HepG2 (cell line): ENCODE results near the gene HTRA2. TPM values are rescaled to one million over a fixed set of nuclear protein-coding genes. Genes with fewer than 3 reads are reported as not detected.

Experiments used
- ATF7-NPFF ChIP-seq: sonication (generic); formaldehyde crosslinking; IDR thresholded peaks from 2 replicates; pipeline ENCODE4 v1.8.1; 2023; ENCODE audit warnings: mild to moderate bottlenecking, low read depth, missing genetic modification reagents, moderate library complexity
- HES4 ChIP-seq: sonication (generic); formaldehyde crosslinking; IDR thresholded peaks from 2 replicates; pipeline ENCODE4 v1.9.0; 2021; ENCODE audit warnings: mild to moderate bottlenecking, missing genetic modification reagents, borderline replicate concordance
- MTF1 ChIP-seq: sonication (generic); formaldehyde crosslinking; IDR thresholded peaks from 2 replicates; pipeline ENCODE4 v1.5.0; 2020; ENCODE audit warnings: missing genetic modification reagents
- MYNN ChIP-seq: sonication (generic); formaldehyde crosslinking; IDR thresholded peaks from 2 replicates; pipeline ENCODE4 v1.4.0; 2020; ENCODE audit warnings: mild to moderate bottlenecking, low read depth, missing genetic modification reagents
- SMAD3 ChIP-seq: sonication (generic); formaldehyde crosslinking; IDR thresholded peaks from 2 replicates; pipeline ENCODE4 v1.4.0; 2020; ENCODE audit warnings: missing genetic modification reagents
- SP4 ChIP-seq: sonication (generic); formaldehyde crosslinking; IDR thresholded peaks from 2 replicates; pipeline ENCODE4 v1.8.1; 2023; ENCODE audit warnings: mild to moderate bottlenecking, missing genetic modification reagents
- SPEN ChIP-seq: sonication (generic); formaldehyde crosslinking; IDR thresholded peaks from 2 replicates; pipeline ENCODE4 v1.5.1; 2020; ENCODE audit warnings: low read depth, mild to moderate bottlenecking, missing genetic modification reagents
- ZBTB1 ChIP-seq: sonication (generic); formaldehyde crosslinking; IDR thresholded peaks from 2 replicates; pipeline ENCODE4 v1.4.0; 2020; ENCODE audit warnings: missing genetic modification reagents, borderline replicate concordance
- ZFAT ChIP-seq: sonication (generic); formaldehyde crosslinking; conservative IDR thresholded peaks from 2 replicates; pipeline ENCODE4 v1.8.1; 2023; ENCODE audit warnings: missing genetic modification reagents, inconsistent platforms
- ZNF3 ChIP-seq: IDR thresholded peaks from 2 replicates; pipeline ENCODE4 v1.7.0; 2017; ENCODE audit warnings: inconsistent platforms
- ZNF33B ChIP-seq: sonication (generic); formaldehyde crosslinking; IDR thresholded peaks from 2 replicates; pipeline ENCODE4 v1.5.1; 2020; ENCODE audit warnings: mild to moderate bottlenecking, missing genetic modification reagents
- ZNF430 ChIP-seq: sonication (generic); formaldehyde crosslinking; IDR thresholded peaks from 2 replicates; pipeline ENCODE4 v1.9.0; 2021; ENCODE audit warnings: mild to moderate bottlenecking, missing genetic modification reagents
- ZNF496 ChIP-seq: sonication (generic); formaldehyde crosslinking; IDR thresholded peaks from 2 replicates; pipeline ENCODE4 v1.8.1; 2023; ENCODE audit warnings: mild to moderate bottlenecking, moderate library complexity, missing genetic modification reagents; ENCODE audit not compliant: insufficient replicate concordance
- ZNF614 ChIP-seq: IDR thresholded peaks from 2 replicates; pipeline ENCODE4 v1.6.1; 2018; ENCODE audit warnings: missing biosample characterization, missing genetic modification reagents, inconsistent platforms, borderline replicate concordance
- ZNF713 ChIP-seq: sonication (generic); formaldehyde crosslinking; IDR thresholded peaks from 2 replicates; pipeline ENCODE4 v1.4.0; 2020; ENCODE audit warnings: mild to moderate bottlenecking, missing genetic modification reagents
- polyA plus RNA-seq, 8 experiments: library from polyadenylated mRNA; depleted of rRNA in 3 of 8; stranded (reverse) in 7 of 8; unstranded in 1 of 8; fragments of >200 nt; fragmentation: Illumina TruSeq in 4 of 8; extraction: Trizol in 4 of 8; gene quantifications; 2 replicates each; pipeline versions ENCODE4 v1.2.1 to v1.2.3, GENCODE V29; 2011 to 2016; ENCODE audit warnings: low read depth in 4 of 8, missing spikeins in 1 of 8, mixed read lengths in 1 of 8; ENCODE audit not compliant: insufficient read depth in 1 of 8
- total RNA-seq, 5 experiments: library from RNA; depleted of rRNA; stranded (reverse); fragments of >200 nt; fragmentation: Illumina TruSeq; extraction: Trizol; gene quantifications; 2 replicates each; pipeline ENCODE4 v1.2.3, GENCODE V29; 2016; ENCODE audit warnings: low read depth in 1 of 5
- TF ChIP-seq, protein P1 (sequence below): sonication (generic); formaldehyde crosslinking; IDR thresholded peaks from 2 replicates; pipeline ENCODE4 v1.5.1; 2020; ENCODE audit warnings: missing genetic modification reagents, mild to moderate bottlenecking, borderline replicate concordance
- TF ChIP-seq, protein P2 (sequence below): sonication (generic); formaldehyde crosslinking; conservative IDR thresholded peaks from 2 replicates; pipeline ENCODE4 v1.8.1; 2023; ENCODE audit warnings: missing genetic modification reagents
- TF ChIP-seq, protein P3 (sequence below): sonication (generic); formaldehyde crosslinking; IDR thresholded peaks from 2 replicates; pipeline ENCODE4 v1.4.0; 2020; ENCODE audit warnings: mild to moderate bottlenecking, missing genetic modification reagents
- TF ChIP-seq, protein P4 (sequence below): sonication (generic); IDR thresholded peaks from 2 replicates; pipeline ENCODE4 v1.6.1; 2016; ENCODE audit warnings: low read depth, borderline replicate concordance
- TF ChIP-seq, protein P5 (sequence below): IDR thresholded peaks from 2 replicates; pipeline ENCODE4 v1.6.1; 2016; ENCODE audit warnings: missing compliant biosample characterization, missing genetic modification reagents, borderline replicate concordance
- TF ChIP-seq, protein P6 (sequence below): sonication (generic); formaldehyde crosslinking; IDR thresholded peaks from 2 replicates; pipeline ENCODE4 v1.8.0; 2022; ENCODE audit warnings: missing genetic modification reagents, mild to moderate bottlenecking, inconsistent platforms, borderline replicate concordance

Gene HTRA2
- total and polyA plus RNA-seq, 2 of the 13 experiments (the other 11 are each of a cell fraction or from before 2014, with no cell fraction given): 47.7 to 50.3 TPM

DNA sequence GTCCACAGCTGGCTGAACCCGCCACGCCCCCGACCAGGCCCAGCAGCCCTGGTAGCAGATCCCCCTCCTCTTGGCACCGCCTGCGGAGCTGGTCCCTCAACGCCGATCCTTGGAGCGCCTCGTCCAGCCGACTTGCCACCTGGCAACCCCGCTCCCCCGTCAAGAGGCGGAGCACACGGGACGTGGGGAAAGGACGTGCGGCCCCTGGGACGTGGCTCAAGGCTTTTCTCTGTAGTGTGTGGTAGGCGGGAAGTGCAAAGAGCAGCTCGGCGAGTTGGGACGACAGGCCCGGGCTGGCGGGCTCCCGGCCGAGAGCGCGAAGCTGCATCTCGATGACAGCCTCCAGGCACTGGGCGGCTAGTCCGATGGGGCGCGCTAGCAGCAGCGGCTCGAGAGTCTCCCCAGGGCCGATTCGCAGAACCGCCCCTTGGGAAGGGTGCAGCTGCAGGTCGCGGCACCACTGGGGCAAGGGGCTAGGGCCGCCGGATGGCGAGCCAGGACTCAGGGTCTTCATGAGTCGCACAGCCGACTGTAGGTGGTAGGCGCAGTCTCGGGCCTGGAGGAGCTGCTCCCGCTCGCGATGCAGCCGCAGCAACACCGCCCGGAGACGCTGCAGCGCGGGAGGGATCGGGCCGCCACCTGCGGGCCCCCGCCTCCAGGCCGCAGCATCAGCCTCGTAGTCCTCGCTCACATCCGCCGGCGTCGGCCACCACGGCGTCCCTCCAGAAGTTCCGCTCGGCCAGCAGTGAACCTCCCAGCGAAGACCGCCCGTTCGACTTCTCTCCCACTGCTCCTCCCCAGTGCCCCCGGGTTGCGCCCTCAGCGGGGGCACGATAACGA, 47.6 kb upstream of the HTRA2 start (continued):
- TF ChIP-seq, protein P1, sequence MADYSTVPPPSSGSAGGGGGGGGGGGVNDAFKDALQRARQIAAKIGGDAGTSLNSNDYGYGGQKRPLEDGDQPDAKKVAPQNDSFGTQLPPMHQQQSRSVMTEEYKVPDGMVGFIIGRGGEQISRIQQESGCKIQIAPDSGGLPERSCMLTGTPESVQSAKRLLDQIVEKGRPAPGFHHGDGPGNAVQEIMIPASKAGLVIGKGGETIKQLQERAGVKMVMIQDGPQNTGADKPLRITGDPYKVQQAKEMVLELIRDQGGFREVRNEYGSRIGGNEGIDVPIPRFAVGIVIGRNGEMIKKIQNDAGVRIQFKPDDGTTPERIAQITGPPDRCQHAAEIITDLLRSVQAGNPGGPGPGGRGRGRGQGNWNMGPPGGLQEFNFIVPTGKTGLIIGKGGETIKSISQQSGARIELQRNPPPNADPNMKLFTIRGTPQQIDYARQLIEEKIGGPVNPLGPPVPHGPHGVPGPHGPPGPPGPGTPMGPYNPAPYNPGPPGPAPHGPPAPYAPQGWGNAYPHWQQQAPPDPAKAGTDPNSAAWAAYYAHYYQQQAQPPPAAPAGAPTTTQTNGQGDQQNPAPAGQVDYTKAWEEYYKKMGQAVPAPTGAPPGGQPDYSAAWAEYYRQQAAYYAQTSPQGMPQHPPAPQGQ (CRISPR knock-in tag): peak; percentile 88; the same call in 1 of the 2 replicates
- TF ChIP-seq ZNF713 (CRISPR knock-in tag) (no peak; the same call in 1 of the 2 replicates), ATF7-NPFF (peak; percentile 75; the same call in 1 of the 2 replicates), ZNF614 (peak; percentile 17; the same call in 1 of the 2 replicates), HES4 (CRISPR knock-in tag) (peak; percentile 92), ZNF430 (no peak), ZNF3 (CRISPR knock-in tag) (0 out of 2 replicates have a peak, but pooled peaks have one; percentile 5), SP4 (CRISPR knock-in tag) (no peak), MYNN (CRISPR knock-in tag) (no peak), ZFAT (CRISPR knock-in tag) (0 out of 2 replicates have a peak, but pooled peaks have one; percentile 35), SMAD3 (no peak), ZNF33B (CRISPR knock-in tag) (peak; percentile 71; the same call in 1 of the 2 replicates), MTF1 (CRISPR knock-in tag) (0 out of 2 replicates have a peak, but pooled peaks have one; percentile 30), SPEN (CRISPR knock-in tag) (peak; percentile 76), ZBTB1 (CRISPR knock-in tag) (0 out of 2 replicates have a peak, but pooled peaks have one; percentile 7), ZNF496 (CRISPR knock-in tag) (no peak)
- TF ChIP-seq, protein P2, sequence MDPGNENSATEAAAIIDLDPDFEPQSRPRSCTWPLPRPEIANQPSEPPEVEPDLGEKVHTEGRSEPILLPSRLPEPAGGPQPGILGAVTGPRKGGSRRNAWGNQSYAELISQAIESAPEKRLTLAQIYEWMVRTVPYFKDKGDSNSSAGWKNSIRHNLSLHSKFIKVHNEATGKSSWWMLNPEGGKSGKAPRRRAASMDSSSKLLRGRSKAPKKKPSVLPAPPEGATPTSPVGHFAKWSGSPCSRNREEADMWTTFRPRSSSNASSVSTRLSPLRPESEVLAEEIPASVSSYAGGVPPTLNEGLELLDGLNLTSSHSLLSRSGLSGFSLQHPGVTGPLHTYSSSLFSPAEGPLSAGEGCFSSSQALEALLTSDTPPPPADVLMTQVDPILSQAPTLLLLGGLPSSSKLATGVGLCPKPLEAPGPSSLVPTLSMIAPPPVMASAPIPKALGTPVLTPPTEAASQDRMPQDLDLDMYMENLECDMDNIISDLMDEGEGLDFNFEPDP (CRISPR knock-in tag): peak; percentile 99
- TF ChIP-seq, protein P3, sequence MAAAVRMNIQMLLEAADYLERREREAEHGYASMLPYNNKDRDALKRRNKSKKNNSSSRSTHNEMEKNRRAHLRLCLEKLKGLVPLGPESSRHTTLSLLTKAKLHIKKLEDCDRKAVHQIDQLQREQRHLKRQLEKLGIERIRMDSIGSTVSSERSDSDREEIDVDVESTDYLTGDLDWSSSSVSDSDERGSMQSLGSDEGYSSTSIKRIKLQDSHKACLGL: peak; percentile 90
- TF ChIP-seq, protein P4, sequence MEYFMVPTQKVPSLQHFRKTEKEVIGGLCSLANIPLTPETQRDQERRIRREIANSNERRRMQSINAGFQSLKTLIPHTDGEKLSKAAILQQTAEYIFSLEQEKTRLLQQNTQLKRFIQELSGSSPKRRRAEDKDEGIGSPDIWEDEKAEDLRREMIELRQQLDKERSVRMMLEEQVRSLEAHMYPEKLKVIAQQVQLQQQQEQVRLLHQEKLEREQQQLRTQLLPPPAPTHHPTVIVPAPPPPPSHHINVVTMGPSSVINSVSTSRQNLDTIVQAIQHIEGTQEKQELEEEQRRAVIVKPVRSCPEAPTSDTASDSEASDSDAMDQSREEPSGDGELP: peak; percentile 82
- TF ChIP-seq, protein P5, sequence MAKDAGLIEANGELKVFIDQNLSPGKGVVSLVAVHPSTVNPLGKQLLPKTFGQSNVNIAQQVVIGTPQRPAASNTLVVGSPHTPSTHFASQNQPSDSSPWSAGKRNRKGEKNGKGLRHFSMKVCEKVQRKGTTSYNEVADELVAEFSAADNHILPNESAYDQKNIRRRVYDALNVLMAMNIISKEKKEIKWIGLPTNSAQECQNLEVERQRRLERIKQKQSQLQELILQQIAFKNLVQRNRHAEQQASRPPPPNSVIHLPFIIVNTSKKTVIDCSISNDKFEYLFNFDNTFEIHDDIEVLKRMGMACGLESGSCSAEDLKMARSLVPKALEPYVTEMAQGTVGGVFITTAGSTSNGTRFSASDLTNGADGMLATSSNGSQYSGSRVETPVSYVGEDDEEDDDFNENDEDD (CRISPR knock-in tag): peak; percentile 82; the same call in 1 of the 2 replicates
- TF ChIP-seq, protein P6, sequence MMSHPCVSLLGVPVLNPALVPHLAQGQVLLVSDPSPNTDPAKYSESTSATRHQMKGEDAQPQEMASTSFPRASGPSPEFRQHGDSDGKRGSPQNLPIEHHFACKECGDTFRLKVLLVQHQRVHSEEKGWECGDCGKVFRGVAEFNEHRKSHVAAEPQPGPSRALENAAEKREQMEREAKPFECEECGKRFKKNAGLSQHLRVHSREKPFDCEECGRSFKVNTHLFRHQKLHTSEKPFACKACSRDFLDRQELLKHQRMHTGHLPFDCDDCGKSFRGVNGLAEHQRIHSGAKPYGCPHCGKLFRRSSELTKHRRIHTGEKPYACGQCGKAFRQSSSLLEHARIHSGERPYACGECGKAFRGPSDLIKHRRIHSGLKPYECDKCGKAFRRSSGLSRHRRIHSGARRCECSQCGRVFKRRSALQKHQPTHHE (CRISPR knock-in tag): peak; percentile 77; the same call in 1 of the 2 replicates
